ENCODE results near the gene KCNH2.

KCNH2 gene

DNA sequence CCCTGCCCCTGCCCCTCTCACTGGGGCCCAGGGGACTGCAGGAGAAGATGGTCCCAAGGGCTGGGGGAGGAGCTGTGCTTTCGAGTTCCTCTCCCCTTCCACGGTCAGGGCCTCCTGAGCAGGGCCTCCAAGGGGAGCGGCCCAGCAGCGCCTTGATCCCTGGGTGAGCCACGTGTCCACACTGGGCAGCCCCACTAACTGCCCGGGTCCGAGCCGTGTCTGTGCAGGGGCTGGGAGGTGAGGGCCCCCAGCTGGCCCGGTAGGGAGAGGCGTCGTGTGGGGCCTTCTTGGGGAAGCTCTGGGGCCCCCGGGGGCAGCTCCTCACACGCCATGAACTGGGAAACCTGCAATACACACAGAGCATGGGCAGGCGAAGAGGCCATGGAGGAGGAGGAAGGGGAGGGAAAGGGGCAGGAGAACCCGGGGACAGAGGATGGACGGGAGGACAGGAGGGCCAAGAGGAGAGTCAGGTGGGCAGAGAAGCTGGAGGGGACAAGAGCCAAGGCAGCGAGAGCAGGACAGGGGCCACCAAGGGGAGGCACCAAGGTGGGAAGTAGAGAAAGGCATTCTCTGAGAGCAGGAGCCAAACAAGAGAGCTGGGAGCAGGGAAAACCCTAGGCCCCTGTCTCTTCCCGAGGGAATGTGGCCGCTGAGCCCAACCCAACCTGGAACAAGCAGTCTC is 32.8 kb downstream of the KCNH2 start:
- DNase-seq = no peak

DNA sequence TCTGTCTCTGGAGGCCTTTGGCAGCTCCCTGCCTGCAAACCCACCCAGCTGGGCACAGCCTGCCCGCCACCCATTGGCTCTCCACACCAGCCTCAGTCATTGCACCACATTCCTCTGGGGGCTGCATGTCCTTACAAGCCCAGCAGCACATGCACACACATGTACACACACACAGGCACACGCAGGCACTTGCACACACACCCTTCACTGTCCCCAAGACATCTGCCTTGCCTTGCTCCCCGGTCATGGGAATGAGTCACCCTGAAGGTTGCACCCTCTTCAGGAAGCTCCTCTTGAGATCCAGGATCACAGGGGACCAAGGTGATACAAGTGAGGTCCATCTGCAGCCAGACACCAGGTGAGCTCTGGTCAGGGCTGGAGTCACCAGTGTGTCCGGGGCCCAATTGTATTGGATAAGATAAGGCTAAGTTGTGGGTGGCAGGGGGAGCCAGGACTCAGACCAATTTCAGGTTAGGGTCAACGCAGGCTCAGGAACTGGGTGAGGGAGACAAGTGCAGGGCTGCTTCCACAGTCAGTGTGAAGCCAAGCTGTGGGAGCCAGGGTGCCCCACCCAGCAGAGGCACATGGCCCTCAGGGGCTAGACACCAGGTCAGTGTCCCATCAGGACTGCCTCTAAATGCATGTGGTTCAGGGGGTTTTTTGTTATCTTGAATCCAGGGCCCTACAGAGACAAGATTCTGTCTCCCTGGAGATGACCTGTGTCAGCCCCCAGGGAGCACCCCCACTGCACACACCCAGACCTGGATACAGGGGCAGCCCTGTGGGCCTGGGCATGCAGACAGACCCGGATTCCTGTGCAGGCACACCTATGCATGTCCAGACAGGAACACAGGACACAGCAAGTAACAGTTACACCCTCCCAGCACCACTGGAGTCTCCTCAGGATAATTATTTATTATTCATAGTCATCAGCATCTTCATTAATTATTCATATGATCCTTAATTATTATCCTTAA is 33.8 kb downstream of the KCNH2 start:
- no peak for DNase-seq

DNA sequence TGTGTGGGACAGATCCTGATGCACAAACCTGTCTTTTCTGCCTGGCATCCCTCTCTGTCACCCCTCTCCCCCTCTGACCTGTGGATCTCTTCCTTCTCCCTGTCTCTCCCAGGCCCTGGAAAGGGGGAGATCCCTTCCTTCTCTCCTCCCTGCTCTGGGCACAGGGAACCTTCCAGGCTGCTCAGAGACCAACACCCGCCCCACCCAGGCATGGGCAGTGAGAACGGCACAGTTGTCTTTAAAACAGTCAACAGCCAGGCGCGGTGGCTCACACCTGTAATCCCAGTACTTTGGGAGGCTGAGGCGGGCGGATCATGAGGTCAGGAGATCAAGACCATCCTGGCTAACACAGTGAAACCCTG is 34.7 kb downstream of the KCNH2 start:
- DNase-seq = no peak

DNA sequence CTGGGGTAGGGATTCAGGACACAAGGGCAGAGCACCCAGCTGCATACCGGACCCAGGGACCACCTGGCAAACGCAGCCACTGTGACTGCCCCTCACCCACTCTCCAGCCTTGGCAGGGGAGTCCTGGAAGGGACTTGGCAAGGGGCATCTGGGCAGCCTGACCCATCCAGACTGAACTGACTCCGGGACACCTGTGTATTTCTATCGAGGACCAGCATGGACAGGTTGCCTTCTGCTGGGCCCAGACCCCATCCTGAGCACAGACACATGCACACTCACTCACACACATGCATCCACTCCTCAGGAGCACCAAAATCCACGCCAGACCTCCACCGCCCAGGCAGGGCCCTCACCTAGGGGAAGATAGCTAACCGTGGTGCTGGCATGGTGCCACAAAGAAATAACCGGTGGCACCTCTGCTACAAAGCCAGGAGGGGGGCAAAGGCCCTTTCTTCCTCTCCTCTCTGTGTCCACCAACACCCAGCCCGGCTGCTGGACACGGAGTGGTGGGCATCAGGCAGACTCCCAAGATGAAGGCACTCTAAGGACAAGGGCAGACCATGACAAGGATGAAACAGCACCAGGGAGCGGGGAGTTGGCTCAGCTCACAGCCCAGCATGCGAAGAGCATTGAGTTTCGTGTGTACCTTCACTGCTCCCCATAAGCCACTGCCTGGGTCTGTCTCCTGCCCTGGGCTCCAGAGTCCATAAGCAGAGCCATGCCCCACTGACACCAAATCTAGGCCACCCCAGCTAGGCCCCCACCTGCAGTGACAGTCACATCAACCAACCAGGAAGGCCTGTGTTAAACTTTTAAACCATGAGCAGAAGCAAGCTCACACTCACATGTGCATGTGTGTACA is 35.3 kb downstream of the KCNH2 start:
- DNase-seq = no peak

DNA sequence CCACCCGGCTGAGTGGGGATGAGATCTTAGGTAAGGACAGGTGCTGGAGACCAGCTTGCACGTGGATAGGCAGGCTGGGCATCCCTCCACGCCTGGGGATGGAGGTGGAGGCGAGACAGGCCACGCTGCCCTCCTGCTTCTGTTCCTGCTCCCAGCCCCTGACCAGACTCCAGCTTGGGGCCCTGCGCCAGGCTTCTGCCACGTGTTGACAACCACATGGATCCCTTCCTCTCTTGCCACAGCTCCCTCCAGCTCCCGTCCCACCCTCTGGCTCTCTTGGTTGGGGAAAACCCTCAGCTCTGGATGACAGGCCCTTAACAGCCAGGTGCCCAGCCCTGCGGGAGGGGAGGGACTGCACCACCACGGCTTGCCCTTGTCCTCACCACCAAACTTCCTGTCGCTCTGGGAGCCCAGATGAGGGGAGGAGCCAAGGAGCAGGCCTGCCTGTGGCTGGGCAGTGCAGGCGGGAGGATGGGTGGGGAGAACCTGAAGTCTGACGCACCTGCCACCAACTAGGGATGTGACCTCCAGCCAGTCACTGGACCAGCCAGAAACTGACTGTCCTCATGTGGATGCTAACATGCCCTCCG is 36.0 kb downstream of the KCNH2 start:
- DNase-seq = peak; percentile 26

DNA sequence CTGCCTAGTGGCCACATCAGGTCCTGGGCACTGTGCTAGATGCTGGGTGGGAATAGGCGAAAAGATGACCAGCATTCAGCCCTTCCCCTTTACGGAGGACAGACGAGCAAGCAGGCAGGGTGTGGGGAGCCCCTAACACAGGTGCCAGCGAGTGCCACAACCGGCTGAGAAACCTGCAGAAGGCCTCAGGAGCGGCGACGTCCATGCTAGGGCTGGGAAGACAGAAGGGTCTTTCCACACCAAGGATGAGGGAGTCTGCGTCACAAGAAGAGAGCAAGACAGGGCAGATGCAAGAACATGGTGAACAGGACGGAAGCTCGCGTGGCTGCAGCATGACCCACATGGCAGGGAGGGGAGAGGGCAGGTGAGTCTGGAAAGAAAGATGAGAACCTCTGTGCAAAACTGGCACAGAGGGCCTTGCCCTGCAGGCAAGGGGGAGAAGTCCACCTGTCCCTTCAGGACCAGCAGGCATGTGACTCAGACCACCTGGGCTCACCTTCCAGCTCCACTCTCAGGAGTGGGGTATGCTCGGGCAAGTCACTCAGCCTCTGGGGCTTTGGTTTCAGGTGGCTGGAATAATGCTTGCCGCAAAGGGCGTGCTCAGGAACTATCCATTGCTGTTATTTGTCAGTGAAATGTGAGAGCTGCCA is 36.6 kb downstream of the KCNH2 start:
- DNase-seq = no peak

DNA sequence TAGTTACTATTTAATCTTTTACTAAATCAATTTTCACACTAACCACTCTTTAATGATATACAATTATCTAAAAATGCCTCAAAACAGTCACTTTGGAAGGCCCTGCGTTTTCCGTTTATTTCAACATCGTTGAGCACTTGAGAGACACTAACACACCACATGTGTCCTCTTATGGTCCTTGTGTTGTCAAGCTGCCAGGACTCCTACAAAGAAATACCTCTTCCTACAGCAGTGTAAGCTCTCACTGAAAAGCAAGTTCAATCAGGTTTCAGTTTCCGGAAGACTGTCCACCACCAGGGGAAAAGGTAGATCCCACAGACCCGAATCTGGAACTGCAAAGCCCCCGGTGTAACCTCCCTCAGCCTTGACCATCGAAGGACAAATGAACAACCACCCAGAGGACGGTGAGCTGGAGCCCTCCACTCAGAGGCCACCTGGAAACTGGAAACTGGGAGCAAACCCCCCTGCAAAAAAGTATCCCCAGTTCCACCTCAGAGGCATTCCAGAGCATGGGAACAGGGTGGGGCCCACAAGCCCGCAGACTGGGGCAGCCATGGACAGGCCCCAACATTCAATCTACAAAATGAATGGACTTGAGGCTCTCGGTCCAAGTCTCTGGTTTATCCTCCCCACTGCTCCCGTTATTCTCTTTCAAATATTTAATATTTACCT is 37.6 kb downstream of the KCNH2 start:
- no peak for DNase-seq

DNA sequence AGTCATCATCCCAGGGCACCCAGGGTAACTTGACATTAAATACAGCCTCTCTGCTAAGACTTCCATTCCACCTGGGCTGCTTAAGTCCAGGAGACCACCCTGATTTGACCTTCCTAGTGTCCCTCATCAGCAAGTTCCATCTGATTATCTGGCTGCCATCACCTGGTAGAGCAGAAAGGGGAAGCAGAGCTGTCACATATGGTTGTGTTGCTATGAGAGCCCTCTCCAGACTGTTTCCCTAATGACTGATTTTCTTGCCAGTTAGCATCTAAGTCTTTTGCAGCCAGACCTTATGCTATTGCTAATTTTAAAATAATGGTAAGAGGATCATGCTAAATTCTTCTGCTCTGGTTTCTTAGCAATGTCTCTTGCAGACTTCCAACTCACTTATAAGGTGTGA is 38.7 kb downstream of the KCNH2 start:
- DNase-seq = no peak

DNA sequence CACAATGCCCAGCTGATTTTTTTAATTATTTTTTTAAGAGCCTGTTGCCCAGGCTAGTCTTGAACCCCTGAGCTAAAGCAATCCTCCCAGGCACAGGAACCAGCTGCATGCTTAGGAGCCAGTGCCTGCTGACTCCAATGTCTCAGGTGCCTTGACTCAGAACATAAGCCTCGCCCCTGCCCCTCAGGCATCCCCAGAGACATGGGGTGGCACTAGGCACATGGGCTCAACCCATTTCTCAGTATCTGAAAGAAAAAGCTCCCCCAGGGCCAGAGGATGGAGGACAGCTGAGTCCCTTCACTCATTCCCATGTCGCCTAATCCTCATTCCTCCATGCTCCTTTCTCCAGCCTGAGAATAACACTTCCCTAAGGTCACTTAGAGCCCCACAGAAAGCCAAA is 39.1 kb downstream of the KCNH2 start:
- DNase-seq = no peak

DNA sequence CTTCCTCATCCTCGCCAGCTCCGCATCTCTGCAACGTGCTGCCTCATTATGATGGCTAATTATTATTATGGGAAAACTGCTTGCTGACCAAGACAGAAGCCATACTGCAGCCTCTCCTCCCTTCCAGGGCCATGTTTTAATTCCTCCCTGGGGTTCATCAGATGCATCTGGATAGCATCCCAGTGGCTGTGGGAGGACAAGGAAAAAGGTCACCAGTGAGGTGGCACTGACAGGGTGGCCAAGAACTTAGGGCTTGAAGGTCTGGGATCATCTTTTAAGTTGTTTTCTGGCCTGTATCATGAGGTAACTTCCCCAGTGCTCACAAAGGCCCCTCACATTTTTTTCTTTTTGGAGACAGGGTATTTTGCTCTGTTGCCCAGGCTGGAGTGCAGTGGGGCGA is 39.6 kb downstream of the KCNH2 start:
- DNase-seq = no peak

DNA sequence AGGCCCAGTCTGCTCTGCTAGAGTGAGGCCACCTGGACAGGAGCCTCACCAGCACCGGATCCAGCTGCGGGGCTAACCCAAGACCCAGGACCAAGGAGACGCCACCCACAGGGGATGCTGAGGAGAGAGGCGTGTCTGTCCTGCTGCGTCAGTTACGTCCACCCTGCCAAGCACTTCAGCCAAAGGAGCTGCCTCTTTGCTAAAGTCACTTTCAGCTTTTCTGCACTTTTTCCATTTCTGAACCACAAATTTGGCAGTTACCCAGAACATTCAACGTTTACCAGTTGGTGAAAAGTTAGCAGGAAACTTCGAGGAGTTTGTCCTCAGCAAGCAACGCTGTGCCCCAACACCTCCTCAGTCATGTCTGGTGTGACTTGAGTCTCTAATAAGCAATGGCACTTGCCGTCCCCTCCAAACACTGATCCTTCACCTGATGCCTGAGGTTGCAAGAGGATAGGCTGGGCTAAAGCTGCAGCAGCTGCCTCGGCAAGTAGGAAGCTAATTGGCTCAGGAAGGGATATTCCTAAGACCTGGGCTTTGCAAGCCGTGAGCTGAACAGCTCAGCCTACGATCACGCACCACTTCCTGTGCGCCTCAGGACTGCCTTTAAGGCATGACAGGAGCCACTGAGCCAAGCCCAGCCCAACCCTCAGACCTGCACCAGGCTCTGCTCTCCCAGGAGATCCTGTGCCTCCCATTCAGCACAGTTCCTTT is 40.1 kb downstream of the KCNH2 start:
- peak; percentile 12 for DNase-seq

DNA sequence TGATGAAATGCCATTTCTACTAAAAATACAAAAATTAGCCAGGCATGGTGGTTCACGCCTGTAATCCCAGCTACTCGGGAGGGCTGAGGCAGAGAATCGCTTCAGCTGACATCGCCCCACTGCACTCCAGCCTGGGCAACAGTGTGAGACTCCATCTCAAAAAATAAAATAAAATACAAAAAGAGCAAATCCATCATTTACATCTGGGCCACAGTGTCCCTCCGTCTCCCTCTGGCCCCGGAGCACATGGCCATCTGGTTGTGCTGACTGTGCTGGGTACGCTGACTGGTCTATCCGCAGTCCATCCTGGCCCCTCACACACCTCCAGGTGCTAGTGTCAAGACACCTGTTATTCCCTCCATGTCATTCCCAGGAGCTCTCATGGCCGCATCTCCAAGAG is 42.1 kb downstream of the KCNH2 start:
- DNase-seq = no peak

DNA sequence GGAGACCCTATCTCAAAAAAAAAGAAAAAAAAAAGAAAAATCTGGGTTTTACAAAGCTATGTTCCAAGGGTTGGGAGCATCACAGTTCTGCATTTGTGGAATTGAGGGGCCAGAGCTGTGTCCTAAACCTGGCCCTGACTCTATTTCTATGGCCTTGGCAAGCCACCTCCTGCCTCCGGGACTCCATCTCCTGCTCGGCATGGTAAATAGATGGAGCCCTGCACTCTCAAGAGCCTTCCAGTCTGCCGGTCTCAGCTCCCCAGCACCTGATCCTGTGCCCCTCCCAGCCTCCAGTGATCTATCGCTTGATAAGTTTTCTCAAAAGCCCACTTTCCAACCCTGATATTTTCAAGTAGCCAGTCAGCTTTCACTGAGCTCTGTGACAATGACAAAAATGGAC is 43.0 kb downstream of the KCNH2 start:
- DNase-seq = no peak

DNA sequence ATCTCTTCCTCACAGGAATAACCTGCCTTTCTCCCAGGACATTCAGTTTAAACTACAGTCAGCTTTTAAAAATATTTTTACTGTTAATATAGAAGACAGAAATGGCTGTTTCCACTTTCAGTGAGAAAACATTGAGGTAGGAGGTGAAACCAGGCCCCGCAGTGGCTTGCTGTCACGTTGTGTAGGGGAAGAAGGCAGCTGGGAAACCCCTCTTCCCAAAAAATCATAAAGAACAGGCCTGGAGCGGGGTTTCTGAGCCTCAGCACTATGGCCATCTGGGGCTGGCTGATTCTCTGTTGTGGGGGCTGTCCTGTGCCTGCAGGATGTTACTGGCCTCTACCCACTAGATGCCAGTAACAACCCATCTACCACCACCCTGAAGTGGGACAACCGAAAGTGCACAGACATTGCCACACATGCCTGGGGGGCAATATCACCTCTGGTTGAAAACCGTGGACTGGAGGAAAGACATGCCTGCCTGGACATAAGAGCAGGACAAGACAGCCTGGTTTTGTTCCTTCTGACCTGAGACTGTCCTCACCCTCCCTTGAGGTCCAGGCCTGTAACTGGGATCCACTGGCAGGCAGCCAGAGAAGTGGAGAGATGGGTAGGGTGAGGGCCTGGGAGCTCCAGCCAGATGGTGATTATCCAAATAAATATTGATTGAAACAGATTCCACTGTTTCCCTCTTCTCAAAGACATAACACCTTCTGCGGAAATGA is 43.9 kb downstream of the KCNH2 start:
- DNase-seq = no peak

DNA sequence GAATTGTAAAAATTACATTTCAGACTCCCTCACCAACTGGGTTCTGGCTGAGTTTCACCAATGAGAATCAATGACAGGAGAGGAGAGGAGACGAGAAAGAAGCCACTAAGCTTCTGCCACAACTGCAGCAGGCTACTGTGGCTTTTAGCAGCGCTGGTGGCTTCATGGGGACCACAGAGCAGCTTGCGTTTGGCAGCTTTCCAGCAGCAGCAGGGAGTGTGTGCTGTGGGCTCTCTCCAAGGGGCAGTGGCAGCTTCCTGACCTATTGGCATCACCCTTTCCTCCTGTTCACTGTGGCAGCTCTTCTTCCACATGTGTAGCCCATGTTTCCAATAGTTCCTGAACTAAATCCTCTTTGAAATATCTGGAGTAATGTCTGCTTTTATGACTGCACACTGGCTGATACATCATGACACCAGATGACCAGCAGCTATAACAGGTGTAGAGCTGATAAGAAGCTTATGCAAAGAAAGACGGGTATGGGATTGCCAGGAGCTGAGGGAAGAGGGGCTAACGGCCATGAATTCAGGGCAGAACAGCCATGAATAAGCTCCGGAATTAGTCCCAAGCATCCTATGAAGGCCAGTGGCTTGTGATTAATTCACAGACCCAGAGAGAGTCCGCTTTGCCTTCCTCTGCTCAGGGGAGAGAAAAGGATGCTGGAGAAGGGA is 46.8 kb downstream of the KCNH2 start:
- no peak for DNase-seq

DNA sequence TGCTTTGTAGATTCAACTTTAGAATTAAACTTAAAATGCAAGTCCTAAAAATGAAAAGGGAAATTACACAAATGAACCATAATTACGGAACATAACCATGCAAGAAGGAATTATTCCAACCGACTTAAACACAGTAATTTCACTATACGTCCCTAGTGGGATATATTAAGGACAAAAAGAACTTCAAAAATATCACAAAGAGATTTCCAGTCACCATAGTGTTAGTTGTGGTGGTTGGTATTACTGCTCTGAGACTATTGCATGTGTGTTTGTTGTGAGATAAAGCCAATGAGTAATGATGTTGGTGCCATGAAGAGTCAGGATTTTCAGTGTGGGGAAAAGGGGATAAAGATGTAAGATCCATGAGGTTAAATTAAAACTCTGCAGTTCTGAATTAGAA is 49.6 kb downstream of the KCNH2 start:
- no peak for DNase-seq

DNA sequence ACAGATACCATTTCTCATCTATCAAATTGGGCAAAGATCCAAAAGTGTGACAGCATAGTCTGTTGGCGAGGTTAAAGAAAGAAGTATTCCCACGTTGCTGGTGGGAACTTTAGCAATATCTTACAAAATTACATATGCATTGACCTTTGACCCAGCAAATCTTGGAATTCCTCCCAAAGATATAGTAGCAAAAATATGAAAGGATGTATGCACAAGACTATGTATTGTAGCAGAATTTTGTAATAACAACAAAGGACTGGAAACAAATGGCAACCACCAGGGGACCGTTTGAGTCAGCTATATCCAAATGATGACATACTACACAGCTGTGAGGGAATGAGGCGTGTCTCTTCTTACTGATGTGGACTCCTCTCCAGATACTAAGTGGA is 50.2 kb downstream of the KCNH2 start:
- DNase-seq = no peak

DNA sequence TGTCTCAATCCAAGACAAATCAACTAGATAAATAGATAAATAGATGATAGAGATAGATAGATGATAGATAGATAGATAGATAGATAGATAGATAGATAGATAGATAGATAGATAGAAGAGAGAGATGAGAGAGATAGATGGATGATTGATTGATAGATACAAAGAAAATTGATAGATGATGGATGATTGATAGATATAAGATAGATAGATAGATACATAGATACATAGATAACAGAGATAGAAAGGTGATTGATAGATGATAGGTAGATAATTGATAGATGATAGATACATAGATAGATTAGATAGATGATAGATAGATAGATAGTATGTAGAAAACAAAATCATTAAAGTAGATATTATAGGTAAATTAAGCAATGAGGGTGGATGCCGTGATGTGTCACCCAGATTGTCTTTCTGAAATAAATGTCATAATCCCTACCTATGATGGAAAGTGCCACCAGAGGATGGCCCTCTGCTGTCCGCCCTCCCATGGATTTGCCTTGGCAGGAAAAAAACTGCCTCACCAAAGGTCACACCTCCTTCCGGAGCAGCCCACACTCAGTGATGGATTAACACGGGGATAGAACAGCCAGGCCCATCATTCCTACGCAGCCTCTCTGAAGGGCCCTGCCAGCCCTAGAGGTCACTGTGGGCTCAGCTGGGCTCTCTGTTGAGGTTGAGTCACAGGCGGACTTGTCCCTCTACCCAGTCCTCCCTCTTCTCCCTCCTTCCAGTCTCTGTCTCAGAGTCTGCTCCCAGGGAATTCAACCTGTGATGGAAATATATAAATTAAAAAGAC is 50.8 kb downstream of the KCNH2 start:
- DNase-seq = no peak

DNA sequence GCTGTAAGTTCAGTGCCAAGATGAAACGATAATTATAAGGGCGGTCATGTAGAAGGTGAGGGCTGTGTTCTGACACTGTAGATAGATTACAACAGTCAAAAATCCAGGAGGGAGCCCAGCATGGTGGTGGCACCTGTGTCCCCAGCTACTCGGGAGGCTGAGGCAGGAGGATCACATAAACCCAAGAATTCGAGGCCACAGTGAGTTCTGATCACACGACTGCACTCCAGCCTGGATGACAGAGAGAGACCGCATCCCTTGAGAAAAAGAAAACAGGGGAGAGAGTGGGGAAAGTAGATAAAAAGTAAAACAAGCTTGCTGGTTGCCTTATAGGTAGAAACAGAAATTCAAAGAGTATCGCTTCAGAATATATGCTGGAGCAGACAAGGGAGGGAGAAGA is 52.1 kb downstream of the KCNH2 start:
- no peak for DNase-seq
